Measurements from ENCODE around the gene TCEA2. TPM values are rescaled to one million over a fixed set of nuclear protein-coding genes. Genes with fewer than 3 reads are reported as not detected.

The TCEA2 gene
- total and polyA plus RNA-seq, 2 of the 13 experiments (the other 11 are each of a cell fraction or from before 2014, with no cell fraction given): 28.1 to 33.7 TPM

DNA sequence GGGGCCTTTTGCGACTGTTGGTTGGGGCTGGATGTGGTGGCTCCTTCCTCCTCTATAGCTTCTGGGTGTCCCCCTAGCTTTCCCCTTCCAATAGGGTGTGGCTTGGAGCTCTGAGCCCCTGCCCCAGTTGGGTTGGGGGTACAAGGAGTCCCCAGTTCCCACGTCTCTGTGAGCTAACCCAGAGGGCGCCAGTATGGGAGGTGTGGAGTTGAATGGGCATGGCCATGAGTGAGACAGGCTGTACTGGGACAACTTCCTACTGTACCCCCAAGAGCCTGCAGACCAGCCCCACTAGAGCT, 25.9 kb upstream of the TCEA2 start:
- peak overlapping the region; percentile 57 to 84 (median 71) for H3K4me3 ChIP-seq (replicated peaks in 1 of 3; ENCODE audit: insufficient read depth in 1 of 3, low read depth in 2 of 3, low read length in 3 of 3)
- peak overlapping the region; percentile 82 for H3K27ac ChIP-seq (ENCODE audit: extremely low read length, insufficient read depth, low read length)
- ChIA-PET CTCF (ENCODE audit: low intra/inter-chr PET ratio, low total read pairs) (no interaction called here), POLR2A (interaction anchor here (0.8 to 10.1 kb wide), 8 partner anchors 9 to 379 kb away, joined by 3 to 252 read pairs (median 10); partner anchors contain the start of genes PRPF6, RTEL1, SAMD10 and SOX18)
- in situ Hi-C loops (cut with HindIII; ENCODE audit: extremely low pct_ligation_motif_present, low pct_unique_long_range_greater_than_20kb) (no loop called here), intact Hi-C loops (cut with micrococcal nuclease; ENCODE audit: unreplicated experiment) (loop anchor here (2.0 kb wide), 1 partner anchor 20 kb away; no protein-coding TSS in a partner anchor)
- H3K36me3 ChIP-seq (replicated peaks in 1 of 2; ENCODE audit: control insufficient read depth in 1 of 2, insufficient read depth in 2 of 2, low read length in 2 of 2): peaks cover 12 to 17% of the 10 kb centered on the region in 2 experiments
- DNase-seq (ENCODE audit: low spot score) (no peak), FAIRE-seq (no peak), ATAC-seq (0 out of 3 replicates have a peak, but pooled peaks have one; percentile 0)
- no peaks in the 10 kb centered on the region for H3K9me3 ChIP-seq (ENCODE audit: low read length)
- peak overlapping the region; percentile 92 for H3K4me2 ChIP-seq (ENCODE audit: low read depth, low read length)
- peak overlapping the region; percentile 82 for H3K9ac ChIP-seq (ENCODE audit: insufficient read depth, low read depth, low read length)
- no peaks in the 10 kb centered on the region for H3K27me3 ChIP-seq (ENCODE audit: control insufficient read depth in 1 of 2, insufficient read depth in 2 of 2, low read length in 2 of 2)
- BruUV-seq (replicated peaks): no TSS peak
- H3K79me2 ChIP-seq (ENCODE audit: insufficient read depth, low read length): peaks cover 18% of the 10 kb centered on the region
- peaks cover 63% of the 10 kb centered on the region for H3K4me1 ChIP-seq (ENCODE audit: insufficient read depth, low read length)
- H2AFZ ChIP-seq (ENCODE audit: low read length): no peak overlapping the region
- H4K20me1 ChIP-seq (ENCODE audit: insufficient read depth, low read length): no peaks in the 10 kb centered on the region
- WGBS (ENCODE audit: low lambda C conversion rate): 16% methylated on average over 3 of the region's 3 CpGs
- peak; percentile 55; the same call in 1 of the 2 replicates for TF ChIP-seq ZNF260 (CRISPR knock-in tag; IDR thresholded peaks at IDR 0.05; ENCODE audit: borderline replicate concordance, low read depth)
- TF ChIP-seq CTCF (CRISPR knock-in tag; IDR thresholded peaks at IDR 0.05): peak; percentile 39; the same call in 1 of the 2 replicates
- TF ChIP-seq AGO2 (optimal IDR thresholded peaks at IDR 0.05; ENCODE audit: low read depth, low read length): no peak
- 0 out of 2 replicates have a peak, but pooled peaks have one; percentile 11 for TF ChIP-seq NAIF1 (CRISPR knock-in tag; IDR thresholded peaks at IDR 0.05; ENCODE audit: borderline replicate concordance)
- TF ChIP-seq SMARCE1 (IDR thresholded peaks at IDR 0.05; ENCODE audit: borderline replicate concordance): no peak
- TF ChIP-seq HOXA5 (CRISPR knock-in tag; IDR thresholded peaks at IDR 0.05): 0 out of 2 replicates have a peak, but pooled peaks have one; percentile 34
- TF ChIP-seq, protein P1, sequence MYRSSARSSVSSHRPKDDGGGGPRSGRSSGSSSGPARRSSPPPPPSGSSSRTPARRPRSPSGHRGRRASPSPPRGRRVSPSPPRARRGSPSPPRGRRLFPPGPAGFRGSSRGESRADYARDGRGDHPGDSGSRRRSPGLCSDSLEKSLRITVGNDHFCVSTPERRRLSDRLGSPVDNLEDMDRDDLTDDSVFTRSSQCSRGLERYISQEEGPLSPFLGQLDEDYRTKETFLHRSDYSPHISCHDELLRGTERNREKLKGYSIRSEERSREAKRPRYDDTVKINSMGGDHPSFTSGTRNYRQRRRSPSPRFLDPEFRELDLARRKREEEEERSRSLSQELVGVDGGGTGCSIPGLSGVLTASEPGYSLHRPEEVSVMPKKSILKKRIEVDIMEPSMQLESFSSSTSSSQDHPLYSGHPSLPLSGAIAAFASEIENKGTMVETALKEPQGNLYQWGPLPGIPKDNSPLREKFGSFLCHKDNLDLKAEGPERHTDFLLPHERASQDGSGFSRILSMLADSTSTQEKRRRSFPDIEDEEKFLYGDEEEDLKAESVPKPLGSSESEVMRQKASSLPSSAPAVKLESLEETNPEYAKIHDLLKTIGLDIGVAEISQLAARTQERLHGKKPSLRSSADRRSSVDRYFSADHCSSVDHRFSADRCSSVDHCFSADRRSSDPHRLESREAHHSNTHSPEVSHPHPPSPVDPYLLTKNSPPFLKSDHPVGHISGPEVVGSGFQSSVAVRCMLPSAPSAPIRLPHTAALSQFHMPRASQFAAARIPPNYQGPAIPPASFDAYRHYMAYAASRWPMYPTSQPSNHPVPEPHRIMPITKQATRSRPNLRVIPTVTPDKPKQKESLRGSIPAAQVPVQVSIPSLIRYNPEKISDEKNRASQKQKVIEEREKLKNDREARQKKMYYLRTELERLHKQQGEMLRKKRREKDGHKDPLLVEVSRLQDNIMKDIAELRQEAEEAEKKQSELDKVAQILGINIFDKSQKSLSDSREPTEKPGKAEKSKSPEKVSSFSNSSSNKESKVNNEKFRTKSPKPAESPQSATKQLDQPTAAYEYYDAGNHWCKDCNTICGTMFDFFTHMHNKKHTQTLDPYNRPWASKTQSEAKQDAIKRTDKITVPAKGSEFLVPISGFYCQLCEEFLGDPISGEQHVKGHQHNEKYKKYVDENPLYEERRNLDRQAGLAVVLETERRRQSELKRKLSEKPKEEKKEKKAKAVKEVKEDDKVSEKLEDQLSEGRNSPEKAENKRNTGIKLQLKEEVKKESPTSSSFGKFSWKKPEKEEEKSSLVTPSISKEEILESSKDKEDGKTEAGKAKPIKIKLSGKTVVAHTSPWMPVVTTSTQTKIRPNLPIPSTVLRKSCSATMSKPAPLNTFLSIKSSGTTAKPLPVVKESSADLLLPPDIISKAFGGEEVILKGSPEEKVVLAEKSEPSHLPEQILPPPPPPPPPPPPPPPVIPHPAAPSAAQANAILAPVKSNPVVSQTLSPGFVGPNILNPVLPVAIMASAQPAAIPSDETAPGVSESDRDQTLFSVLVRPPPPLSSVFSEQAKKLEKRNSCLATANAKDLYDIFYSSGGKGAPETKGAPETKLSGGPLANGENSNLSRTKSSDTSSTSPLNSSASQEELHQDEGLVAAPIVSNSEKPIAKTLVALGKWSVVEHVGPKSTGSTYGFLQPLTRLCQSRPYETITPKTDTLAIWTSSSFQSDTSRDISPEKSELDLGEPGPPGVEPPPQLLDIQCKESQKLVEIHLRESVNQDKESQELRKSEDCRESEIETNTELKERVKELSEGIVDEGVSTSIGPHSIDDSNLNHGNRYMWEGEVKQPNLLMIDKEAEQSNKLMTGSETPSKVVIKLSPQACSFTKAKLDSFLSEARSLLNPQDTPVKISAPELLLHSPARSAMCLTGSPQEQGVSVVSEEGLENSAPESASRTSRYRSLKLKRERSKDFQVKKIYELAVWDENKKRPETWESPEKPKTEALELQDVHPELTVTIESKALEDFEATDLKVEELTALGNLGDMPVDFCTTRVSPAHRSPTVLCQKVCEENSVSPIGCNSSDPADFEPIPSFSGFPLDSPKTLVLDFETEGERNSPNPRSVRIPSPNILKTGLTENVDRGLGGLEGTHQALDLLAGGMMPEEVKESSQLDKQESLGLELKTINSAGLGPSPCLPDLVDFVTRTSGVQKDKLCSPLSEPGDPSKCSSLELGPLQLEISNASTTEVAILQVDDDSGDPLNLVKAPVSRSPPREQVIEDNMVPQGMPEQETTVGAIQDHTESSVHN (CRISPR knock-in tag; IDR thresholded peaks at IDR 0.05): 0 out of 2 replicates have a peak, but pooled peaks have one; percentile 15
- peak; percentile 6; the same call in 1 of the 2 replicates for TF ChIP-seq ZNF678 (CRISPR knock-in tag; IDR thresholded peaks at IDR 0.05)
- no peak for TF ChIP-seq ETV6 (CRISPR knock-in tag; conservative IDR thresholded peaks at IDR 0.05)
- TF ChIP-seq, protein P2, sequence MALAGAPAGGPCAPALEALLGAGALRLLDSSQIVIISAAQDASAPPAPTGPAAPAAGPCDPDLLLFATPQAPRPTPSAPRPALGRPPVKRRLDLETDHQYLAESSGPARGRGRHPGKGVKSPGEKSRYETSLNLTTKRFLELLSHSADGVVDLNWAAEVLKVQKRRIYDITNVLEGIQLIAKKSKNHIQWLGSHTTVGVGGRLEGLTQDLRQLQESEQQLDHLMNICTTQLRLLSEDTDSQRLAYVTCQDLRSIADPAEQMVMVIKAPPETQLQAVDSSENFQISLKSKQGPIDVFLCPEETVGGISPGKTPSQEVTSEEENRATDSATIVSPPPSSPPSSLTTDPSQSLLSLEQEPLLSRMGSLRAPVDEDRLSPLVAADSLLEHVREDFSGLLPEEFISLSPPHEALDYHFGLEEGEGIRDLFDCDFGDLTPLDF (CRISPR knock-in tag; IDR thresholded peaks at IDR 0.05): 0 out of 2 replicates have a peak, but pooled peaks have one; percentile 34
- TF ChIP-seq ZNF747 (CRISPR knock-in tag; IDR thresholded peaks at IDR 0.05; ENCODE audit: borderline replicate concordance): peak; percentile 80; the same call in 1 of the 2 replicates
